Gastroesophageal sphincter (tissue), 4 donors: ENCODE data around the gene IER5L. TPM values are rescaled to one million over a fixed set of nuclear protein-coding genes. Genes with fewer than 3 reads are reported as not detected.

Experiments
- ATAC-seq: fragments of 150-250 bp; one replicate; pipeline ENCODE4 v1.9.1; 2016; ENCODE audit warnings: mild to moderate bottlenecking, moderate library complexity
- H3K27ac ChIP-seq, 4 donors: fragments of 200-600 bp; sonication (generic) in 3 of 4; 1 replicate in 3 of 4; 2 replicates in 1 of 4; pipeline ENCODE4 v1.5.1; 2016 to 2019
- H3K27me3 ChIP-seq: fragments of 200-600 bp; sonication (generic); one replicate; pipeline ENCODE4 v1.5.1; 2019
- H3K36me3 ChIP-seq, 2 donors: fragments of 200-600 bp; sonication (generic); one replicate each; pipeline ENCODE4 v1.5.1; 2019; ENCODE audit warnings: control low read depth in 1 of 2
- H3K4me1 ChIP-seq, 3 donors: fragments of 200-600 bp; sonication (generic); 1 replicate in 2 of 3; 2 replicates in 1 of 3; pipeline ENCODE4 v1.5.1; 2016 to 2019; ENCODE audit warnings: control low read depth in 2 of 3
- H3K4me3 ChIP-seq, 2 donors: fragments of 200-600 bp; sonication (generic); one replicate each; pipeline ENCODE4 v1.5.1; 2019; ENCODE audit warnings: mild to moderate bottlenecking in 1 of 2, moderate library complexity in 1 of 2
- H3K9me3 ChIP-seq, 3 donors: fragments of 200-600 bp; sonication (generic); one replicate each; pipeline ENCODE4 v1.5.1; 2017 to 2019; ENCODE audit warnings: control low read depth in 2 of 3
- EP300 ChIP-seq: sonication (generic); formaldehyde crosslinking; IDR thresholded peaks from one replicate; pipeline ENCODE4 v1.6.1; 2017; ENCODE audit warnings: antibody characterized with exemption, mild to moderate bottlenecking
- POLR2A ChIP-seq, 2 donors: fragments of 450-650 bp; IDR thresholded peaks; one replicate each; pipeline ENCODE4 v1.6.1; 2017; ENCODE audit warnings: antibody characterized with exemption in 2 of 2, mild to moderate bottlenecking in 2 of 2, moderate library complexity in 1 of 2
- POLR2AphosphoS5 ChIP-seq: sonication (generic); formaldehyde crosslinking; IDR thresholded peaks from one replicate; pipeline ENCODE4 v1.6.1; 2017; ENCODE audit warnings: antibody characterized with exemption
- WGBS, 2 donors: methylation state at CpG; one replicate each; pipeline ENCODE4 v1.1.5; 2018; ENCODE audit warnings: low coverage in 1 of 2; 5-methylcytosine and 5-hydroxymethylcytosine counted together
- total RNA-seq, 4 donors: library from RNA; depleted of rRNA; stranded (reverse); fragments of >200 nt; gene quantifications; one replicate each; pipeline ENCODE4 v1.1.0, GENCODE V29; 2016
- TF ChIP-seq, protein P1 (sequence below), 4 experiments: fragments of 200-600 bp in 2 of 4; fragments of 450-650 bp in 2 of 4; sonication (generic) in 1 of 4; IDR thresholded peaks; one replicate each; pipeline ENCODE4 v1.5.1; 2017 to 2019; ENCODE audit warnings: antibody characterized with exemption in 4 of 4, mild to moderate bottlenecking in 2 of 4, moderate library complexity in 2 of 4

Gene IER5L
- total RNA-seq, 4 donors from 2014 or later: 7.4 to 14.3 (median 10.4) TPM

DNA sequence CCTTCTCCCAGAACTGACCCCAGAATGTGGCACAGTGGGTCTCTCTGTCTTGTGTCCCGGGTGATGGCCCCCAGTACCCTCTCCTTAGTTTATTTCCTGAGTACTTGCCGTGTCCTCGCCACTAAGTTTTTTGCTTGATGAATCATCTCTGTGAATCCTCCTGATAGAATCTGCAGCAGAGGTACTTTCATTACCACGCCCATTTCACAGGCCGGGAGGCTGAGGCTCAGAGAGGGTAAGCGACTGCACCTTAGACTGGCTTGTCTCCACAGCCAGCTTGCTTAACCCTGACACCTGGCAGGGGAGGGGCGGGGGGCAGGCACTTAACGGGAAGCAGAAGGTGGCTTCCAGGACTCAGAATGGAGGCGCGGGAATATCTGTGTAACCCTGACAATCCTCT lies 7.9 kb upstream of the IER5L start:
- Histone ChIP-seq H3K4me3 (no peak overlapping the region), H3K27me3 (no peaks in the 10 kb centered on the region), H3K36me3 (no peaks in the 10 kb centered on the region), H3K27ac (no peak overlapping the region), H3K9me3 (no peaks in the 10 kb centered on the region), H3K4me1 (peaks cover 0 to 7% (median 0%) of the 10 kb centered on the region in 3 donors)
- WGBS, 2 donors: 75 to 84% methylated on average over 4 of the region's 10 CpGs
- ATAC-seq: no peak
- TF ChIP-seq POLR2A (IDR thresholded peaks at IDR 0.05) (no peak), EP300 (no peak), POLR2AphosphoS5 (no peak)
- TF ChIP-seq, protein P1, sequence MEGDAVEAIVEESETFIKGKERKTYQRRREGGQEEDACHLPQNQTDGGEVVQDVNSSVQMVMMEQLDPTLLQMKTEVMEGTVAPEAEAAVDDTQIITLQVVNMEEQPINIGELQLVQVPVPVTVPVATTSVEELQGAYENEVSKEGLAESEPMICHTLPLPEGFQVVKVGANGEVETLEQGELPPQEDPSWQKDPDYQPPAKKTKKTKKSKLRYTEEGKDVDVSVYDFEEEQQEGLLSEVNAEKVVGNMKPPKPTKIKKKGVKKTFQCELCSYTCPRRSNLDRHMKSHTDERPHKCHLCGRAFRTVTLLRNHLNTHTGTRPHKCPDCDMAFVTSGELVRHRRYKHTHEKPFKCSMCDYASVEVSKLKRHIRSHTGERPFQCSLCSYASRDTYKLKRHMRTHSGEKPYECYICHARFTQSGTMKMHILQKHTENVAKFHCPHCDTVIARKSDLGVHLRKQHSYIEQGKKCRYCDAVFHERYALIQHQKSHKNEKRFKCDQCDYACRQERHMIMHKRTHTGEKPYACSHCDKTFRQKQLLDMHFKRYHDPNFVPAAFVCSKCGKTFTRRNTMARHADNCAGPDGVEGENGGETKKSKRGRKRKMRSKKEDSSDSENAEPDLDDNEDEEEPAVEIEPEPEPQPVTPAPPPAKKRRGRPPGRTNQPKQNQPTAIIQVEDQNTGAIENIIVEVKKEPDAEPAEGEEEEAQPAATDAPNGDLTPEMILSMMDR (IDR thresholded peaks at IDR 0.05): no peak

GRCh38 chr9:129185402-129185801 lies 7.3 kb upstream of the IER5L start:
- H3K4me1 ChIP-seq: peaks cover 0 to 7% (median 0%) of the 10 kb centered on the region in 3 donors
- 87 to 89% methylated on average over 3 to 6 of the region's 6 CpGs for WGBS, 2 donors
- no peak overlapping the region for H3K4me3 ChIP-seq
- no peaks in the 10 kb centered on the region for H3K9me3 ChIP-seq
- no peaks in the 10 kb centered on the region for H3K36me3 ChIP-seq
- TF ChIP-seq POLR2AphosphoS5 (no peak), POLR2A (IDR thresholded peaks at IDR 0.05) (no peak), EP300 (no peak)
- TF ChIP-seq, protein P1 (IDR thresholded peaks at IDR 0.05): no peak
- no peaks in the 10 kb centered on the region for H3K27me3 ChIP-seq
- ATAC-seq: no peak
- H3K27ac ChIP-seq: no peak overlapping the region

DNA sequence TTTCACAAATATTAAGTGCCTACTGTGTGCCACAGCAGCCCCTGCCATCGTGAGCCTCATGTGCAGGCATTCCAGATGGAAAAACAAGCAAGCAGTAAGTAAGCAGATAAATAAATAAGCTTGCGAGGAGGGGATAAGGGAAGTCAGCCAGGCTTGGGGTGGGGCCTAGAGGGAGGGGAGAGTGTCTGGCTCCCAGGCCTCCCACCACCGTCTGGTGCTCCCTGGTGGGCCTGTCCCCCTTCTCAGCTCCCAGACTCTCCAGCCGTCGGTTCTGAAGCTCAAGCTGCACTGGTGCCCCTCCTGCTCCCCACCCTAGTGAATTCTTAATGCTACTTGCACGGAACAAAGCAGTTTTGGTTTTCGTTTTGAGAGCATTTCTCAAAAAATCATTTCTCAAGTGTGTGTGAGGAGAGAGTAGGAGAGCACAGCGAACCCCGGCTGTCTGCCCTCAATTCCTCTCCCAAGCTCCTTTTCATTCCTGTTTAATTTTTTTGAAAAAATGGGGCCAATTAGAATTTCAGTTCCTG lies 6.6 kb upstream of the IER5L start:
- no peaks in the 10 kb centered on the region for H3K36me3 ChIP-seq
- ATAC-seq: no peak
- H3K27me3 ChIP-seq: no peaks in the 10 kb centered on the region
- peaks cover 0 to 7% (median 0%) of the 10 kb centered on the region in 3 donors for H3K4me1 ChIP-seq
- TF ChIP-seq EP300: no peak
- TF ChIP-seq POLR2AphosphoS5: no peak
- TF ChIP-seq, protein P1 (IDR thresholded peaks at IDR 0.05): no peak
- TF ChIP-seq POLR2A (IDR thresholded peaks at IDR 0.05): no peak
- no peak overlapping the region for H3K4me3 ChIP-seq
- 57 to 58% methylated on average over 4 to 8 of the region's 9 CpGs for WGBS, 2 donors
- H3K9me3 ChIP-seq: no peaks in the 10 kb centered on the region
- no peak overlapping the region for H3K27ac ChIP-seq

- no peak for ATAC-seq
- H3K27ac ChIP-seq: no peak overlapping the region
Observed at GRCh38 chr9:129184219-129184524, 6.1 kb upstream of the IER5L start.

More at GRCh38 chr9:129184219-129184524, 6.1 kb upstream of the IER5L start:
- WGBS, 2 donors: 55 to 78% methylated on average over 5 of the region's 7 CpGs
- Histone ChIP-seq H3K4me1 (peaks cover 0 to 9% (median 0%) of the 10 kb centered on the region in 3 donors), H3K36me3 (no peaks in the 10 kb centered on the region), H3K9me3 (no peaks in the 10 kb centered on the region), H3K27me3 (no peaks in the 10 kb centered on the region), H3K4me3 (no peak overlapping the region)
- TF ChIP-seq POLR2AphosphoS5 (no peak), EP300 (no peak), POLR2A (IDR thresholded peaks at IDR 0.05) (no peak)
- TF ChIP-seq, protein P1 (IDR thresholded peaks at IDR 0.05): no peak
